HG03571 (cell line): ENCODE data around the gene PLEKHN1.
"Not testable (repeated sequence)": the region's sequence is repeated elsewhere in the genome, so short reads cannot be mapped to it uniquely, and the experiment has no call there.

Experiments used
- ATAC-seq: cut with Tn5 transposase; IDR thresholded peaks from one replicate; pipeline ENCODE4 v1.9.1; 2021; ENCODE audit not compliant: unreplicated experiment

PLEKHN1 gene

GRCh38 chr1:991275-991674, 25.0 kb downstream of the PLEKHN1 start:
- not testable (repeated sequence) for ATAC-seq

GRCh38 chr1:991895-992294, 25.6 kb downstream of the PLEKHN1 start:
- no peak for ATAC-seq

- no peak for ATAC-seq
Observed at GRCh38 chr1:992362-992761, 26.1 kb downstream of the PLEKHN1 start.

GRCh38 chr1:993379-993995, 27.2 kb downstream of the PLEKHN1 start:
- no peak for ATAC-seq

GRCh38 chr1:994546-994945, 28.3 kb downstream of the PLEKHN1 start:
- not testable (repeated sequence) for ATAC-seq

- no peak for ATAC-seq
Observed at GRCh38 chr1:995665-996633, 29.7 kb downstream of the PLEKHN1 start.

- ATAC-seq, result no peak
Observed at GRCh38 chr1:996851-997712, 30.8 kb downstream of the PLEKHN1 start.

GRCh38 chr1:997713-997992, 31.4 kb downstream of the PLEKHN1 start:
- ATAC-seq, result no peak

GRCh38 chr1:997993-998744, 31.9 kb downstream of the PLEKHN1 start:
- ATAC-seq, result no peak

GRCh38 chr1:998745-998994, 32.4 kb downstream of the PLEKHN1 start:
- ATAC-seq, result no peak

GRCh38 chr1:998995-999724, 32.9 kb downstream of the PLEKHN1 start:
- ATAC-seq, result no peak

GRCh38 chr1:999725-1000356, 33.6 kb downstream of the PLEKHN1 start, which contains the start of gene HES4:
HES4 (minus strand) TSS chr1:1000097; CDS start chr1:999973, 124 bp downstream.
- ATAC-seq, result no peak

- no peak for ATAC-seq
Observed at GRCh38 chr1:1000357-1001056, 34.2 kb downstream of the PLEKHN1 start.

GRCh38 chr1:1001057-1001783, 34.9 kb downstream of the PLEKHN1 start:
- ATAC-seq, result no peak

GRCh38 chr1:1003618-1004419, 37.5 kb downstream of the PLEKHN1 start:
- ATAC-seq, result no peak

GRCh38 chr1:1004420-1004779, 38.1 kb downstream of the PLEKHN1 start:
- no peak for ATAC-seq

- ATAC-seq, result no peak
Observed at GRCh38 chr1:1004780-1005697, 38.8 kb downstream of the PLEKHN1 start.
